SH-SY5Y (cell line): ENCODE data around the gene ARID3B.

Source experiments
- GATA2 ChIP-seq: IDR thresholded peaks from 2 replicates; pipeline ENCODE4 v1.6.1; 2011; ENCODE audit warnings: mild to moderate bottlenecking, low read depth, low read length
- GATA3 ChIP-seq: IDR thresholded peaks from 2 replicates; pipeline ENCODE4 v1.6.1; 2011; ENCODE audit warnings: low read depth, mild to moderate bottlenecking, low read length, moderate library complexity

GRCh38 chr15:74505837-74506514, 35.0 kb upstream of the ARID3B start:
- no peak for TF ChIP-seq GATA3
- TF ChIP-seq GATA2 = no peak
